Right lobe of liver (tissue), 6 donors: ENCODE measurements around the gene CNTLN. TPM values are rescaled to one million over a fixed set of nuclear protein-coding genes. Genes with fewer than 3 reads are reported as not detected.
"Not testable (repeated sequence)": the region's sequence is repeated elsewhere in the genome, so short reads cannot be mapped to it uniquely, and the experiment has no call there.

Experiments
- ATAC-seq, 4 donors: fragments of 200-7000 bp; cut with Tn5 transposase; one replicate each; pipeline ENCODE4 v1.9.1; 2020; ENCODE audit warnings: mild to moderate bottlenecking in 4 of 4, moderate library complexity in 4 of 4
- DNase-seq, 3 donors: peaks; one replicate each; pipeline ENCODE4 v3.0.0-alpha.2; 2020
- H3K27ac ChIP-seq, 3 donors: fragments of 200-600 bp; one replicate each; pipeline ENCODE4 v1.8.0; 2022
- H3K27me3 ChIP-seq, 2 donors: fragments of 200-600 bp; one replicate each; pipeline ENCODE4 v1.8.0; 2022
- H3K36me3 ChIP-seq, 4 donors: fragments of 200-600 bp; sonication (generic) in 1 of 4; one replicate each; pipeline versions ENCODE4 v1.5.1 to v1.8.0; 2017 to 2022; ENCODE audit warnings: control low read depth in 1 of 4
- H3K4me1 ChIP-seq, 4 donors: fragments of 200-600 bp; sonication (generic) in 1 of 4; one replicate each; pipeline versions ENCODE4 v1.5.1 to v1.8.0; 2017 to 2022; ENCODE audit warnings: control low read depth in 1 of 4
- H3K4me3 ChIP-seq, 3 donors: fragments of 200-600 bp; one replicate each; pipeline ENCODE4 v1.8.0; 2022
- H3K9me3 ChIP-seq, 4 donors: fragments of 200-600 bp; sonication (generic) in 1 of 4; one replicate each; pipeline versions ENCODE4 v1.5.1 to v1.8.0; 2017 to 2022; ENCODE audit warnings: control low read depth in 1 of 4
- CTCF ChIP-seq, 4 donors: fragments of 200-600 bp in 3 of 4; fragments of 450-650 bp in 1 of 4; IDR thresholded peaks; one replicate each; pipeline versions ENCODE4 v1.5.1 to v1.8.0; 2016 to 2022; ENCODE audit warnings: antibody characterized with exemption in 4 of 4, mild to moderate bottlenecking in 2 of 4
- POLR2A ChIP-seq: fragments of 450-650 bp; IDR thresholded peaks from one replicate; pipeline ENCODE4 v1.6.1; 2017; ENCODE audit warnings: antibody characterized with exemption, mild to moderate bottlenecking
- whole genome bisulfite sequencing: methylation state at CpG from one replicate; pipeline ENCODE4 v1.1.6; 2018; ENCODE audit warnings: low coverage, low lambda C conversion rate; ENCODE audit not compliant: insufficient coverage; ENCODE audit errors: missing lambda C conversion rate; 5-methylcytosine and 5-hydroxymethylcytosine counted together
- intact Hi-C, 2 donors: fragments of 100-400 bp; cut with DNase I; formaldehyde crosslinking; loops; one replicate each; pipeline versions ENCODE4 v1.11.2 to v1.14.1; 2022
- total RNA-seq, 6 experiments: library from RNA; depleted of rRNA in 2 of 6; stranded (reverse); fragments of >200 nt in 2 of 6; fragmentation: NEBNext Ultra II Directional in 3 of 6; extraction: Animal tissue kit (Norgen Biotek cat#: 25700) in 3 of 6; gene quantifications; one replicate each; pipeline versions ENCODE4 v1.1.0 to v1.2.4, GENCODE V29; 2016 to 2023
- donor health status: DM: no; HTN: yes; CAD: no.
- donor health status: DM: no; HTN: no; CAD: no.
- donor health status: DM: no; HTN: no; CAD: no.
- donor health status: DM: no; HTN: yes; CAD: no.
- donor health status: DM: no; HTN: yes; CAD: no.

CNTLN gene
- total RNA-seq, 6 experiments from 2014 or later: 7.4 to 10.3 (median 9.5) TPM

- no peak for ATAC-seq
- TF ChIP-seq POLR2A (no peak), CTCF (IDR thresholded peaks at IDR 0.05) (no peak)
Observed at GRCh38 chr9:17339156-17339555, 204.3 kb downstream of the CNTLN start.

GRCh38 chr9:17342696-17343095 is 207.9 kb downstream of the CNTLN start:
- TF ChIP-seq CTCF (IDR thresholded peaks at IDR 0.05) (no peak), POLR2A (no peak)
- intact Hi-C loops: no loop called here
- Histone ChIP-seq H3K4me3 (no peak overlapping the region), H3K4me1 (no peaks in the 10 kb centered on the region), H3K36me3 (peaks cover 0 to 6% (median 4%) of the 10 kb centered on the region in 4 donors), H3K27ac (no peak overlapping the region), H3K9me3 (no peaks in the 10 kb centered on the region), H3K27me3 (no peaks in the 10 kb centered on the region)
- no peak for ATAC-seq
- DNase-seq: no peak
- 96% methylated on average over 4 of the region's 4 CpGs for WGBS

More at GRCh38 chr9:17339156-17339555, 204.3 kb downstream of the CNTLN start:
- no peak overlapping the region for H3K4me3 ChIP-seq
- no peaks in the 10 kb centered on the region for H3K9me3 ChIP-seq
- no peak overlapping the region for H3K27ac ChIP-seq
- H3K27me3 ChIP-seq: no peaks in the 10 kb centered on the region
- peaks cover 0 to 6% (median 4%) of the 10 kb centered on the region in 4 donors for H3K36me3 ChIP-seq
- intact Hi-C loops: no loop called here
- no peak for DNase-seq
- no peaks in the 10 kb centered on the region for H3K4me1 ChIP-seq

- no peaks in the 10 kb centered on the region for H3K4me1 ChIP-seq
- TF ChIP-seq POLR2A (no peak), CTCF (IDR thresholded peaks at IDR 0.05) (no peak)
- no peak for ATAC-seq
- no peak for DNase-seq
- no peaks in the 10 kb centered on the region for H3K9me3 ChIP-seq
- no peak overlapping the region for H3K4me3 ChIP-seq
- H3K36me3 ChIP-seq: no peaks in the 10 kb centered on the region
- intact Hi-C loops: no loop called here
- no peaks in the 10 kb centered on the region for H3K27me3 ChIP-seq
- H3K27ac ChIP-seq: no peak overlapping the region
Observed at GRCh38 chr9:17349831-17350230, 215.0 kb downstream of the CNTLN start.

- H3K27me3 ChIP-seq, H3K4me3 ChIP-seq, H3K27ac ChIP-seq, DNase-seq, H3K4me1 ChIP-seq, H3K36me3 ChIP-seq, intact Hi-C loops, H3K9me3 ChIP-seq, ATAC-seq: not testable (repeated sequence)
- WGBS: 100% methylated on average over 2 of the region's 25 CpGs
Observed at GRCh38 chr9:17354006-17354405, 219.2 kb downstream of the CNTLN start.

DNA sequence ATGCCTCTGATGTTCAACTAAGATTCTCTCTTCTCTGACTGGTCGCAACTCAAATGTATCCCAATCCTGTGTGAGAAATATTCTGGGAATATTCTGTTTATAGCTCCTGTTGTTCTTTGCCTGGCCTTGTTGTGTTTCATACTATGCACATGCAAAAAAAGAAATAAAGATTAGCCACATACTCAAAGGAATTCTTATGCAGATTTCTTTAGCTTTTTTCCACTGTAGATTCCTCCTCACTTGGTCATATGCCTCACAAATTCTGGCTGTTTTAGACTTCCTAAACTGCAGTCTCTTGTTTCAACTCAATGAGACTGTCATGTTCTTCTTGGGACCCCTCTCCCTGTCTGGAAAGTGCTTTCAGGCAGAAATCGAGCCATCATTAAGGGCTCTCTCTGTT is 226.5 kb downstream of the CNTLN start:
- H3K36me3 ChIP-seq: no peaks in the 10 kb centered on the region
- H3K4me3 ChIP-seq: no peak overlapping the region
- WGBS: 81% methylated on average over 2 of the region's 2 CpGs
- intact Hi-C loops: no loop called here
- no peak for ATAC-seq
- no peaks in the 10 kb centered on the region for H3K9me3 ChIP-seq
- H3K27ac ChIP-seq: no peak overlapping the region
- TF ChIP-seq CTCF (IDR thresholded peaks at IDR 0.05) (no peak), POLR2A (no peak)
- DNase-seq: no peak
- H3K4me1 ChIP-seq: no peaks in the 10 kb centered on the region
- no peaks in the 10 kb centered on the region for H3K27me3 ChIP-seq
